Activated CD4-positive, CD25-positive, alpha-beta regulatory T cell (primary cell): ENCODE data around the gene SLC9A8.
"Not testable (repeated sequence)": the region's sequence is repeated elsewhere in the genome, so short reads cannot be mapped to it uniquely, and the experiment has no call there.

Source experiments
- DNase-seq, 4 experiments: peaks; one replicate each; lab custom pipeline; 2025; lab: John Stamatoyannopoulos, UW

The SLC9A8 gene

DNA sequence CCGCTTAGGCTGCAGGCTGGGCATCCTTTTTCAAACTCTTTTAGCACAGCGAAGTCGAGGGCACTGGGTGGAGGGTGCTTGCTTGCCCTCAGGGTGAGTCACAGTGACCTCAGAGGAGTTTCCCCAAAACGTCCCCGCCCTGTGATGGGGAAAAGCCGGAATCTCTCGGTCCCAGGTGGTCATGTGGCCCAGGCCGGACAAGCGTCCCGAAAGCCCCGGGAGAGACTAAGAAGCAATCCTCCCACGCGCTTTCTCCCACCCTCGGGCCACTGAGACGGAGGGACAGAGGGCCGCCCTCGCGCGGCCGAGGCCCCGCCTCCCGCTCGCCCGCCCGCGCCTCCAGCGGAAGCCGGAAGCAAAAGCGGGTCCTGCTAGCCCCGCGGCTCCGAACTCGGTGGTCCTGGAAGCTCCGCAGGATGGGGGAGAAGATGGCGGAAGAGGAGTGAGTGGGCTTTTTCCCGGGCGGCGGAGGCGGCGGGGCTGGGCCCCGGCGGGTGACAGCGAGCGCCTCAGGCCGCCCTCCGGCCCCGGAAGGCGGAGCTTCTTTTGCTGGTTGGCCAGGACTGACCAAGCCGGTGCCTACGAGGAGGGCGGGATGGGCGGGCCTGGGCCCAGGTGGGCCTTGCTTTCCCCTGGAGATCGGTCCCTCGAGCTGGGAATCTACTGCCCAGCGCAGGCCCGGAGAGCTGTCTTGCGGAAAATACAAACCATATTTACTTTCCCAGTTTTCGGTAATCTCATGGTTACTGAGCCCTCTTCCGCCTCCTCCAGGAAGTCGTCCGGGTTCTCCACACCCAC, at the start of gene SLC9A8:
Gene SLC9A8, plus strand, starts transcription at position 322 of the 798 bp plus-strand sequence. Its CDS starts 95 bp downstream, at position 417.
- peak; percentile 66 to 74 (median 66) for DNase-seq

DNA sequence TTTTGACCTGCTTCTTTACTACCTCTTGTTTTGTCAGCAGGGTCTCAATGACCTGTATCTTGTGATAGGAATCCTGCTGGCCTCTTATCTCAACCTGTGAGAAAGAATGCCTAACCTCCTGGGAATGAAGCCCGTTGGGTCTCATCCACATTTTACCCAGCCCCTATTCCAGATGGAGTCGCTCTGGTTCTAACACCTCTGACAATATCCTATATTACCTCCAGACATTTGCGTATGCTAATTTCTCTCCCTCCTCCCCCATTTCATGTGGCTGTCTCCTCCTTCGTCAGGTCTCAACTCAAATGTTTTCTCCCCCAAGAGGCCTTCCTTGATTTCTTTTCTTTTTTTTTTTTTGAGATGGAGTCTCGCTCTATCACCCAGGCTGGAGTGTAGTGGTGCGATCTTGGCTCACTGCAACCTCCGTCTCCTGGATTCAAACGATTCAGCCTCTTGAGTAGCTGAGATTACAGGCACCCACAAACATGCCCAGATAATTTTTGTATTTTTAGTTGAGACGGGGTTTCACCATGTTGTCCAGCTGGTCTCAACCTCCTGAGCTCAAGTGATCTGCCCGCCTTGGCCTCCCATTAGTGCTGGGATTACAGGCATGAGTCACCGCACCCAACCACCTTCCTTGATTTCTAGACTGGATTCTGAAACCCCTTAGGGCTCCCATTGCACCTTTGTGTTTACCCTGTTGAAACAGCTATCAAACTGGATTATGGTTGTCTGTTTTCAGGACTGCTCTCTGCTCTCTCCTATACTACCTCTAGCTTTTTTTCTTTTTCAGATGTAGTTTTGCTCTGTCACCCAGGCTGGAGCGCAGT, 49.5 kb upstream of the SLC9A8 start:
- no peak for DNase-seq

DNA sequence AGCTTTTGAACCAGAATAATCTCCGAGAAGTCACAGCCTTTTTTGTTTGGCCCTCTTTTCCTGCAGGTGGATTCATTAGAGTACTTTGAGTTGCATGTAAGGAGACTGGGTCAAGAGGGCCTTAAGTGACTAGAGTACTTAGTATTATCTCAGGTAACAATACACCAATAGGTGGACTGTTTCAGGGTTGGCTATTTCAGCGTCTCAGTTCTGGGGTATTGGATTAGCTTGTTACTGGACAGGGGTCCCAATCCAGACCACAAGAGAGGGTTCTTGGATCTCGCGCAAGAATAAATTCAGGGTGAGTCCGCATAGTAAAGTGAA, 47.3 kb upstream of the SLC9A8 start:
- DNase-seq = no peak

DNA sequence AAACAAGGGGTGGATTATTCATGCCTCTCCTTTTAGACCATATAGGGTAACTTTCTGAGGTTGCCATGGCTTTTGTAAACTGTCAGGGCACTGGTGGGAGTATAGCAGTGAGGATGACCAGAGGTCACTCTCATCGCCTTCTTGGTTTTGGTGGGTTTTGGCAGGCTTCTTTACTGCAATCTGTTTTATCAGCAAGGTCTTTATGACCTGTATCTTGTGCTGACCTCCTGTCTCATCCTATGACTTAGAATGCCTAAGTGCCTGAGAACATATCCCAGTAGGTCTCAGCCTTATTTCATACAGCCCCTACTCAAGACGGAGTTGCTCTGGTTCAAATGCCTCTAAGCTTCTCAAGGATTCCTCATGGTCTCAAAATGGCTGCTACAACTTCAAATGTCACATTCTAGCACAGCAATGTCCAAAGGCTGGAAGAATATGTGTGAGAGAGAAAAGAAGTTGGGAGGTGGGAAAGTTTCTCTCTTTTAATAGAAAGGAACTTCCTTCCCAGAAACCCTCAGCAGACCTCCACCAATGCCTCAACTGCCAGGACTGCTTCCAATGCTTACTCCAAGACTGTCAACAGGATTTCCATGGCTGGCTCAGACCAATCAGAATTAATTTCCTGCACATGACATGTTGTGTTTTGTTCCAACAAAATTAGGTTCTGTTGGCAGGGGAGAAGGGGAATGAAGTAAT, 46.6 kb upstream of the SLC9A8 start:
- DNase-seq = no peak

DNA sequence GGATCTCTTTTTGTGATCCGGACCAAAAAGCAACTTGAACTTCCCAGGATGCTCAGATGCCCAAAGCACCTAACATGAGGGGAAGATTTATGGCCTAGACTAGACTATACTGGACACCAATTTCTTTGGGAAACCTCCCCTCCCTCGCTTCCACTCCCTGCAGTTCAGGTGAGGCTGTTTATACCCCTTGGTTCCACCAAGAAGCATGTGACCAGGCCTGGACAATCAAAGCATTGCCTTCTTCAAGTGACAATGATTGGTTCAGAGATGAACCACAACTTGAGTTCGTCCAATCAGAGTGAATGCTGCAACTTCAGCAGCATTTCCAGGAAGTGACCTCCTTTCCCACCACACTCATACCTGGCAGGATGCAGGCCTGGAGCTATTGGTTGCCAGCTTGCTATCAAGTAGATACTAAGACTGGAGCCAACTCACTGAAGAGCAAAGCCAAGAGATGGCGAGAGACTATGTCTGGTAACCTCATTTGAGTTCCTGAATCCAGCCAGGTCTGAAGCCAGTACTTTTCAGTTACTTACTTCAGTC, 45.6 kb upstream of the SLC9A8 start:
- no peak for DNase-seq

DNA sequence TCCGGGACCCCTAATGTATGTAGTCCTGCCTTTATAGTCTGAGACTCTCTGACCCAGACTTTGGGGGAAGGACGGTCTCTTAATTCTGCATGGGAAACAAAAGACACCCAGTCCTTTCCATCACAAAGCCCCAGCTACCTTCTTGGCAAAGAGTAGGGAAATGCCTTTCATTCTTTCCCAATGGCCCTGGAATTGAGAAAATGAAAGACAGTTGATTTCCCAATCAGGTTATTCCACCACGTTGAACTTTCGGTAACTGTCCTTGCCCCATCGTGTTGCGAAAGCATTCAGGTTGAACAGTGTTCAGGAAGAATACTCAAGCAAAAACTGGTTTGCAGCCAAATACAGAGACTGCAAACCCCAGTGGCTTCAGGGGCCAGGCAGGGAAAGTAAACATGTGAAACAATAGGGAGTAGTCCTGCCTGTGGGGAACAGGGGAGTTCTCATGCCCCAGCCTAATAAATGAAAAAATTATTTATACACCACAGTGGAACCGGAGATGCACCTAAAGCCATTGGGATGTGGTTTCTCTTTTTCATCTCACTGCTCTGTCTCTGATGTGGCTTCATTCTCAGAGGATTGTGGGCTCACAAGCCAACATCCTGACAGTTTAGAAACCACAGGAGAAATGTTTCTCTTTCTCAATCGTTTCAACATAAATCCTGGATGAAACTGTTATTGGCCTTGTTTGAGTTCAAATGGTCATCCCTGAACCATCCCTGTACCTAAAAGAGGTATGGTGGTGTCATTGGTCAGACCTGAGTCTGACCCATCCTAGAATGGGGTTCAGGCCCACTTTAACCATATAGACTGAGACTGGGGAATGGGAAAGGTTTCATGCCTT, 44.2 kb upstream of the SLC9A8 start:
- no peak for DNase-seq

- no peak for DNase-seq
Measured at GRCh38 chr20:49769048-49769581, 43.5 kb upstream of the SLC9A8 start.

DNA sequence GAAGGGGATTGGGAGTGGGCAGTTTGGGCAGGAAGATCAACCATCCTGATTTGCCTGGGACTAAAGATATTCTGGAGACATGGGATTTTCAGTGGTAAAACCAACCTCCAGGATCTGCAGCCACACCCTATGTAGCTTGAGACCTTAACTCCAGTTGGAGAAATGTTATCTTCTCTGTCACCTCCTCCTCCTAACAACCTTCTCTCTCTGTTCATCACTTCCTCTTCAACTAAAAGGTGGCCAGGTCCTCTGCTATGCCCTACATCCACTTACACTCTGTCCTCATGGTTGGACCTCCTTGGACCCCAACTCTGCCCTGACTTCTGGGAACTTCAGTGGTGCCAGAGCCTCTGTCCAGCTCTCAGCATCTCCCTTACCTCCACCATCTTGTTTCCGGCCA, 42.0 kb upstream of the SLC9A8 start:
- DNase-seq = no peak

DNA sequence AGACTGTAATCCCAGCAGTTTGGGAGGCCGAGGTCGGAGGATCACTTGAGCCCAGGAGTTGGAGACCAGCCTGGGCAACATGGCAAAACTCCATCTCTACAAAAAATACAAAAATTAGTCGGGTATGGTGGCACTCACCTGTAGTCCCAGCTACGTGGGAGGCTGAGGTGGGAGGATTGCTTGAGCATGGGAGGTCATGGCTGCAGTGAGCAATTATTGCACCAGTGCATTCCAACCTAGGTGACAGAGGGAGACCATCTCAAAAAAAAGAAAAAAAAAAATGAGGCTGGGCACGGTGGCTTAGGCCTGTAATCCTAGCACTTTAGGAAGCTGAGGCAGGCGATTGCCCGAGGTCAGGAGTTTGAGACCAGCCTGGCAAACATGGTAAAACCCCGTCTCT, 38.4 kb upstream of the SLC9A8 start:
- DNase-seq = not testable (repeated sequence)

GRCh38 chr20:49775229-49775693, 37.4 kb upstream of the SLC9A8 start:
- no peak for DNase-seq

DNA sequence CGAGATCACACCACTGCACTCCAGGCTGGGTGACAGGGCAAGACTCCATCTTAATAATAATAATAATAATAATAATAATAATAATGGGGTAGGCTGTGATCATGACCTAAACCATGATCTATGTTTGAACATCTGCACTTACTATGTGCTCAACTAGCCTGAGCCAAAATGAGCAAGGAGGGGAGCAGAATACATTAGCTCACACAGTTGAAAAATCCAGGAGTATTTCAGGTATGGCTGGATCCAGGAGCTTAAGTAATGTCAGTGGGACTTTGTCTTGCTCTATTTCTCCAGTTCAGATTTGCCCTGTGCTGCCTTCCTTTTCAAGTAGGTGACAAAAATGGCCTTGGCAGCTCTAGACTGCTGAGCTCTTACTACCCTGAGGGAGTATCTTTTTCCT, 32.7 kb upstream of the SLC9A8 start:
- DNase-seq = no peak

- DNase-seq = no peak
Measured at GRCh38 chr20:49781676-49782075, 31.0 kb upstream of the SLC9A8 start.

DNA sequence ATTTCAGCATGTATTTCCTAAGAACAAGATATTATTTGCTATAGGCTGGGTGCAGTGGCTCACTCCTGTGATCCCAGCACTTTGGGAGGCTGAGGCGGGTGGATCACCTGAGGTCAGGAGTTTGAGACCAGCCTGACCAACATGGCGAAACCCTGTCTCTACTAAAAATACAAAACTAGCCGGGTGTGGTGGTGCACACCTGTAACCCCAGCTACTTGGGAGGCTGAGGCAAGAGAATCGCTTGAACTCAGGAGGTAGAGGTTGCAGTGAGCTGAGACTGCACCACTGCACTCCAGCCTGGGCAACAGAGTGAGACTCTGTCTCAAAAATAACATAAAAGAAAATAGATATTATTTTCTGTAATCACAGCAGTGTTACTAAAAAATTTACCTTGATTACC, 30.2 kb upstream of the SLC9A8 start:
- DNase-seq = not testable (repeated sequence)

- not testable (repeated sequence) for DNase-seq
Measured at GRCh38 chr20:49783021-49783995, 29.3 kb upstream of the SLC9A8 start.

DNA sequence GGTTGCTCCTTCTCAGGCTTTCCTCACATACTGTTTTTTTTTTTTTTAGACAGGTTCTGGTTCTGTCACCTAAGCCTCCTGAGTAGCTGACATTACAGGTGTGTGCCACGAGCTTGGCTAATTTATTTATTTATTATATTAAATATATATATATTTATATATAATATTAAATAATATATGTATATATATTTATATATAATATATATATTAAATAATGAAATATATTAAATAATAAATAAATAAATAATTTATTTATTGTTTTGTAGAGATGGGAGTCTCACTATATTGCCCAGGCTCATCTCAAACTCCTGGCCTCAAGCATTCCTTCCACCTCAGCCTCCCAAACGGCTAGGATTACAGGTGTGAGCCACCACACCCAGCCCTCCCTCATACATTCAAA, 28.3 kb upstream of the SLC9A8 start:
- no peak for DNase-seq

DNA sequence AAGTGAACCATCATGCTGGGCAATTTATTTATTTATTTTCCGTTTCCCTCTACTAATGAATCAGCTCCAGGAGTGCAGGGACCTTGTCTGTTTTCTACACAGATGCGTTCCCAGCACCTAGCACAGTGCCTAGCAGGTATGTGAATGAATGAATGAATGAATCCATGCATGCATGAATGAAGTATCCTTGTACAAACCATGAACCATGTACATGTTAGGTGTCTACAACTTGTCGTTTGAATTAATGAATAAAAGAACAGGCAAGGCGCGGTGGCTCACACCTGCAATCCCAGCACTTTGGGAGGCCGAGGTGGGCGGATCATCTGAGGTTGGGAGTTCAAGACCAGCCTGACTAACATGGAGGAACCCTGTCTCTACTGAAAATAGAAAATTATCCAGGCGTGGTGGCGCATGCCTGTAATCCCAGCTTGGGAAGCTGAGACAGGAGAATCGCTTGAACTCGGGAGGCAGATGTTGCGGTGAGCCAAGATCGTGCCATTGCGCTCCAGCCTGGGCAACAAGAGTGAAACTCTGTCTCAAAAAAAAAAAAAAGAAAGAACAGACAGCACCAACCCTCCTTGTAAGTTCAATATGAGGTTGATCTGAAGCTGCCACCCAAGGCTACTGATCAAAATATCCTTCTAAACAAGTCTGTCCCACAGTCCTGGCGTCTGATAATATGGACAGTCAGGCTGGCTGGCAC, 27.3 kb upstream of the SLC9A8 start:
- no peak for DNase-seq

DNA sequence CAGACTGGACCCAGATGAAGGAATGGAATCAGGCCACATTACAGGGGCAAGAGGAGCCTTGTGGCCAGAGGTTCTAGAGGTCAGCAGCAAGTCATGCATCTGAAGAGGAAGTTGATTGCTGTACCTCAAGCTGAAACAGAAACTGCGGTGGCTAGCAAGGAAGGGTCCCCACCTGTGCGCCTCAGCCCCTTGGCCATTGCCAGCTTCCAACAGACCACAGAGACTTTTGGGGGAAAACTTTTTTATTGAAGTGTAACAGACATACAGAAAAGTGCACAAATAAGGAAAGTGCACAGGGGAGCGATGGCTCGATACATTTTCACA, 26.8 kb upstream of the SLC9A8 start:
- DNase-seq = no peak

DNA sequence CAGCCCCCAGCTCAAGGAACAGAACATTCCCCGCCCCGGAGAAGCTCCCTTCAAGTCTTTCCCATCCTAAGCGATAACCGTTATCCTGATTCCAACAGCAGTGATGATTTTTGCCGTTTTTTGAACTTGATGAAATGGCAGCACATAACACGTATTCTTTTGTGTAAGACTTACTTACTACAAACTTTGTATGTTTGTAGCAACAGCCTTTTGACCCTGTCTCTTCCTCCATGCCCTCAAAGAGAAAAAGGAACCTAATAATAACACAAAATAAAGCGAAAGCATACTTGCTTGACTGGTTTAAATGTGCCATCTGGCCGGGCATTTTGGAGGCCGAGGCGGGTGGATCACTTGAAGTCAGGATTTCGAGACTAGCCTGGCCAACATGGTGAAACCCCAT, 26.4 kb upstream of the SLC9A8 start:
- no peak for DNase-seq

- no peak for DNase-seq
Measured at GRCh38 chr20:49786668-49787370, 25.8 kb upstream of the SLC9A8 start.
